Measurements from ENCODE around the gene NUDT3. TPM values are rescaled to one million over a fixed set of nuclear protein-coding genes. Genes with fewer than 3 reads are reported as not detected.
A peak's percentile ranks its signal among the peaks of the same experiment; 100 is the strongest.

The NUDT3 gene
- total RNA-seq, 1 experiment from 2014 or later: 41.7 TPM

- Histone ChIP-seq H3K9ac (ENCODE audit: low read length) (no peak overlapping the region), H3K27me3 (ENCODE audit: low read length) (no peaks in the 10 kb centered on the region), H3K4me3 (ENCODE audit: low read length) (no peak overlapping the region), H4K20me1 (ENCODE audit: insufficient read depth, low read depth, low read length) (no peaks in the 10 kb centered on the region; the same call in 1 of the 2 replicates), H3K36me3 (ENCODE audit: insufficient read depth, low read length) (no peaks in the 10 kb centered on the region), H3K4me1 (ENCODE audit: low read length) (peaks cover 49% of the 10 kb centered on the region), H2AFZ (ENCODE audit: low read length) (no peak overlapping the region), H3K9me2 (replicated peaks; ENCODE audit: insufficient read depth, low read length) (no peaks in the 10 kb centered on the region), H3K79me2 (ENCODE audit: low read length) (peaks cover 96% of the 10 kb centered on the region), H3K4me2 (ENCODE audit: low read depth, low read length, poor library complexity, severe bottlenecking) (peak overlapping the region; percentile 5), H3K9me3 (ENCODE audit: low read length) (no peaks in the 10 kb centered on the region), H3K27ac (ENCODE audit: low read length) (peak overlapping the region; percentile 53)
- no peak for DNase-seq
These were observed 40.0 kb downstream of the NUDT3 start for GRCh38 chr6:34352305-34352937.

GRCh38 chr6:34350934-34351217, 41.6 kb downstream of the NUDT3 start:
- no peak overlapping the region for H3K4me2 ChIP-seq (ENCODE audit: low read depth, low read length, poor library complexity, severe bottlenecking)
- peaks cover 97% of the 10 kb centered on the region for H3K79me2 ChIP-seq (ENCODE audit: low read length)
- no peaks in the 10 kb centered on the region for H3K9me2 ChIP-seq (replicated peaks; ENCODE audit: insufficient read depth, low read length)
- no peak overlapping the region for H3K4me3 ChIP-seq (ENCODE audit: low read length)
- H3K27me3 ChIP-seq (ENCODE audit: low read length): no peaks in the 10 kb centered on the region
- no peak overlapping the region for H2AFZ ChIP-seq (ENCODE audit: low read length)
- H3K27ac ChIP-seq (ENCODE audit: low read length): 0 out of 2 replicates have a peak overlapping the region, but pooled peaks have one; percentile 39
- no peak overlapping the region for H3K9ac ChIP-seq (ENCODE audit: low read length)
- no peak for DNase-seq
- no peaks in the 10 kb centered on the region for H3K9me3 ChIP-seq (ENCODE audit: low read length)
- no peaks in the 10 kb centered on the region; the same call in 1 of the 2 replicates for H4K20me1 ChIP-seq (ENCODE audit: insufficient read depth, low read depth, low read length)
- peaks cover 38% of the 10 kb centered on the region for H3K4me1 ChIP-seq (ENCODE audit: low read length)
- H3K36me3 ChIP-seq (ENCODE audit: insufficient read depth, low read length): no peaks in the 10 kb centered on the region

DNA sequence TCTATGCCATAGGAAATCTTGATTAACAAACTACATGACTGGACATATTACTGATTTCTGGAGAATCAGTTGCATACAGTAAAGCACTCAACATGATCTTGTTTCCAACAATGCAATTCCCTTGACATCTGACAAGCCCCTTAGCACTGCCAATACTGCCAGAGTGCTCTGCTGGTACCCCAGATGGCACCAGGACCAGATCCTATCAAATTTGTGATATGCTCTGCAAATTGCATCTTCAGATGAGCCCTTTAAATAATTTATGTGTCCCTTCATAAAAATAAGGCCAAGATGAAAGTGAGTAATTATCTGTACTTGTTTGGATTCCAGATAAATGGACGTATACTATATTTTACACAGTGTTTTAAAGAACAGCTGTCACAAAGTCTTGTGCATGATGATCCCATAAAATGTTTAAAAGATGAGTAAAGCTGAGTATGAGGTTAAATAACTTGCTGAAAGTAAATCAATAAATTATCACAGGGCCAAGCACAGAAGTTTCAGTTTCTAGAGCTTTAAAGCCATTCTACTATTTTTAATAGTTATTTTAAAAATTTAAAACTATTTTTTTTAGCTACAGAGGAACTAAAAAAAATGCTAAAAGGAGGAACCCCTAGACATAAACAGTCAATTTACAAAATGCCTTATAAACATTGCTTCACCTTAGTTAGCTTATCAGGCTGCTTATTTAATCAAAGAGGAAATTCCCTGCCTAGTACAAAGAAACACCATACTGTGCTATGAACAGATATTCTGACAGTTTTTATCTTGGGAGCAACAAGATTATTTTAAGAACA, 42.1 kb downstream of the NUDT3 start:
- Histone ChIP-seq H3K27me3 (ENCODE audit: low read length) (no peaks in the 10 kb centered on the region), H4K20me1 (ENCODE audit: insufficient read depth, low read depth, low read length) (no peaks in the 10 kb centered on the region), H3K9me2 (replicated peaks; ENCODE audit: insufficient read depth, low read length) (no peaks in the 10 kb centered on the region), H3K9me3 (ENCODE audit: low read length) (no peaks in the 10 kb centered on the region), H2AFZ (ENCODE audit: low read length) (no peak overlapping the region), H3K4me1 (ENCODE audit: low read length) (peaks cover 34% of the 10 kb centered on the region), H3K9ac (ENCODE audit: low read length) (no peak overlapping the region), H3K4me2 (ENCODE audit: low read depth, low read length, poor library complexity, severe bottlenecking) (no peak overlapping the region), H3K27ac (ENCODE audit: low read length) (peak overlapping the region; percentile 39; the same call in 1 of the 2 replicates), H3K4me3 (ENCODE audit: low read length) (no peak overlapping the region), H3K79me2 (ENCODE audit: low read length) (peaks cover 97% of the 10 kb centered on the region), H3K36me3 (ENCODE audit: insufficient read depth, low read length) (no peaks in the 10 kb centered on the region)
- no peak for DNase-seq

DNA sequence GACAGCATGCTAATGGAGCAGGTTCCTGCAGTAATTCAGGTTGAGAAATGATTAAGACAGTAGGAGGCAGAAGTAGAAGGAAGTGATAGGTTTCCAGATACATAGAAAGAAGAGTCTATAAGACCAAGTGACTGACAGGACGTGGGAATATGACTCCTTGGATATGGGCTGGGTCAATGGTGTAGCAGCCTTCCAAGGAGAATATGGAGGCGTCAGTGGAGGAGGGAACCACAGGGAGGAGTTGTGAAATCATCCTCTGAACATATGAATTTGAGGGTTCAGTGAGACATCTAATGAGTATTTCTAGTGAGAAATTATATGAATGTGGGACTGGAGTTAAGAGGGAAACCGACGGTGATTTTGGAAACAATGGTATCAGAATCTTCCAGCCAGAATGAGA, 43.3 kb downstream of the NUDT3 start:
- peaks cover 98% of the 10 kb centered on the region for H3K79me2 ChIP-seq (ENCODE audit: low read length)
- no peaks in the 10 kb centered on the region for H3K9me3 ChIP-seq (ENCODE audit: low read length)
- no peak overlapping the region for H3K4me3 ChIP-seq (ENCODE audit: low read length)
- no peaks in the 10 kb centered on the region for H3K36me3 ChIP-seq (ENCODE audit: insufficient read depth, low read length)
- H3K4me2 ChIP-seq (ENCODE audit: low read depth, low read length, poor library complexity, severe bottlenecking): no peak overlapping the region
- H3K27ac ChIP-seq (ENCODE audit: low read length): no peak overlapping the region
- H3K9me2 ChIP-seq (replicated peaks; ENCODE audit: insufficient read depth, low read length): no peaks in the 10 kb centered on the region
- DNase-seq: no peak
- no peaks in the 10 kb centered on the region for H4K20me1 ChIP-seq (ENCODE audit: insufficient read depth, low read depth, low read length)
- no peak overlapping the region for H3K9ac ChIP-seq (ENCODE audit: low read length)
- H3K4me1 ChIP-seq (ENCODE audit: low read length): peaks cover 35% of the 10 kb centered on the region
- no peaks in the 10 kb centered on the region for H3K27me3 ChIP-seq (ENCODE audit: low read length)
- H2AFZ ChIP-seq (ENCODE audit: low read length): no peak overlapping the region

- Histone ChIP-seq H3K27ac (ENCODE audit: low read length) (no peak overlapping the region), H4K20me1 (ENCODE audit: insufficient read depth, low read depth, low read length) (no peaks in the 10 kb centered on the region), H2AFZ (ENCODE audit: low read length) (no peak overlapping the region), H3K79me2 (ENCODE audit: low read length) (peaks cover 98% of the 10 kb centered on the region), H3K36me3 (ENCODE audit: insufficient read depth, low read length) (no peaks in the 10 kb centered on the region), H3K9me3 (ENCODE audit: low read length) (no peaks in the 10 kb centered on the region), H3K9ac (ENCODE audit: low read length) (no peak overlapping the region), H3K9me2 (replicated peaks; ENCODE audit: insufficient read depth, low read length) (no peaks in the 10 kb centered on the region), H3K27me3 (ENCODE audit: low read length) (no peaks in the 10 kb centered on the region), H3K4me2 (ENCODE audit: low read depth, low read length, poor library complexity, severe bottlenecking) (no peak overlapping the region), H3K4me1 (ENCODE audit: low read length) (peaks cover 37% of the 10 kb centered on the region), H3K4me3 (ENCODE audit: low read length) (no peak overlapping the region)
- no peak for DNase-seq
These were observed 45.2 kb downstream of the NUDT3 start for GRCh38 chr6:34347303-34347702.

GRCh38 chr6:34346175-34347119, 46.0 kb downstream of the NUDT3 start:
- H3K27ac ChIP-seq (ENCODE audit: low read length): no peak overlapping the region

GRCh38 chr6:34343806-34344205, 48.7 kb downstream of the NUDT3 start:
- H3K4me2 ChIP-seq (ENCODE audit: low read depth, low read length, poor library complexity, severe bottlenecking): no peak overlapping the region
- no peak overlapping the region for H2AFZ ChIP-seq (ENCODE audit: low read length)
- peaks cover 12% of the 10 kb centered on the region; the same call in 1 of the 2 replicates for H3K36me3 ChIP-seq (ENCODE audit: insufficient read depth, low read length)
- no peak overlapping the region for H3K27ac ChIP-seq (ENCODE audit: low read length)
- H3K4me1 ChIP-seq (ENCODE audit: low read length): peaks cover 52% of the 10 kb centered on the region
- DNase-seq: no peak
- H3K9me2 ChIP-seq (replicated peaks; ENCODE audit: insufficient read depth, low read length): no peaks in the 10 kb centered on the region
- no peak overlapping the region for H3K9ac ChIP-seq (ENCODE audit: low read length)
- no peaks in the 10 kb centered on the region for H3K9me3 ChIP-seq (ENCODE audit: low read length)
- H3K4me3 ChIP-seq (ENCODE audit: low read length): no peak overlapping the region
- H3K27me3 ChIP-seq (ENCODE audit: low read length): no peaks in the 10 kb centered on the region
- H4K20me1 ChIP-seq (ENCODE audit: insufficient read depth, low read depth, low read length): no peaks in the 10 kb centered on the region
- peaks cover 98% of the 10 kb centered on the region for H3K79me2 ChIP-seq (ENCODE audit: low read length)

More at GRCh38 chr6:34346175-34347119, 46.0 kb downstream of the NUDT3 start:
- no peak overlapping the region for H2AFZ ChIP-seq (ENCODE audit: low read length)
- no peaks in the 10 kb centered on the region for H3K27me3 ChIP-seq (ENCODE audit: low read length)
- DNase-seq: no peak
- peaks cover 38% of the 10 kb centered on the region for H3K4me1 ChIP-seq (ENCODE audit: low read length)
- H3K4me2 ChIP-seq (ENCODE audit: low read depth, low read length, poor library complexity, severe bottlenecking): no peak overlapping the region
- H3K4me3 ChIP-seq (ENCODE audit: low read length): no peak overlapping the region
- H3K9ac ChIP-seq (ENCODE audit: low read length): no peak overlapping the region
- no peaks in the 10 kb centered on the region for H3K36me3 ChIP-seq (ENCODE audit: insufficient read depth, low read length)
- H3K79me2 ChIP-seq (ENCODE audit: low read length): peaks cover 98% of the 10 kb centered on the region
- no peaks in the 10 kb centered on the region for H3K9me3 ChIP-seq (ENCODE audit: low read length)
- no peaks in the 10 kb centered on the region for H3K9me2 ChIP-seq (replicated peaks; ENCODE audit: insufficient read depth, low read length)
- no peaks in the 10 kb centered on the region for H4K20me1 ChIP-seq (ENCODE audit: insufficient read depth, low read depth, low read length)

DNA sequence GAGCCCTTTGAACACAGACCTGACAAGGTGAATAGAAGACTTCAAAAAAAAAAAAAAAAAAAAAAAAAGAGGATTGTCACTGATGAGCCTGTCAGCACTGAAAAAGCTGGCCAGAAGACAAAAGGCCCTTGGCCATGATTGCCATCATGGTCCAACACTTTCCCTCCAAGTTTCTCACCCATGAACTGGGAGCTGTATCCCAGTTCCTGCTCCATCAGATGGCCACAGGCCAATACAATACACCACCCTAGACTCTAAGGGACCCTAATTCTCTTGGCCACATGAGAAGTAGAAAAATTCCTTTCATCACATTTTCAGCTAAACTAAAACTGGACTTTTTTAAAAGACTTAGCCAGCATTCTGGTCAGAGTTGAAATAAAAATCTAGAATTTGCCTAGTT, 50.2 kb downstream of the NUDT3 start:
- Histone ChIP-seq H3K9me3 (ENCODE audit: low read length) (no peaks in the 10 kb centered on the region), H3K9ac (ENCODE audit: low read length) (no peak overlapping the region), H3K27me3 (ENCODE audit: low read length) (no peaks in the 10 kb centered on the region), H3K79me2 (ENCODE audit: low read length) (peaks cover 100% of the 10 kb centered on the region), H3K9me2 (replicated peaks; ENCODE audit: insufficient read depth, low read length) (no peaks in the 10 kb centered on the region), H3K36me3 (ENCODE audit: insufficient read depth, low read length) (peaks cover 12% of the 10 kb centered on the region; the same call in 1 of the 2 replicates), H4K20me1 (ENCODE audit: insufficient read depth, low read depth, low read length) (no peaks in the 10 kb centered on the region), H3K4me2 (ENCODE audit: low read depth, low read length, poor library complexity, severe bottlenecking) (no peak overlapping the region), H3K4me1 (ENCODE audit: low read length) (peaks cover 68% of the 10 kb centered on the region), H3K4me3 (ENCODE audit: low read length) (no peak overlapping the region), H3K27ac (ENCODE audit: low read length) (peak overlapping the region; percentile 16; the same call in 1 of the 2 replicates), H2AFZ (ENCODE audit: low read length) (no peak overlapping the region)
- no peak for DNase-seq
